Breast epithelium (tissue), 3 donors: ENCODE data around the gene KLF12.

Experiments
- POLR2A ChIP-seq: fragments of 450-650 bp; IDR thresholded peaks from one replicate; pipeline ENCODE4 v1.6.1; 2016; ENCODE audit warnings: antibody characterized with exemption, mild to moderate bottlenecking, moderate library complexity
- POLR2AphosphoS5 ChIP-seq, 3 donors: sonication (generic); formaldehyde crosslinking; IDR thresholded peaks; one replicate each; pipeline ENCODE4 v1.6.1; 2017; ENCODE audit warnings: antibody characterized with exemption in 3 of 3
- TF ChIP-seq, protein P1 (sequence below), 3 donors: fragments of 450-650 bp; IDR thresholded peaks; one replicate each; pipeline ENCODE4 v1.5.1; 2016 to 2017; ENCODE audit warnings: antibody characterized with exemption in 3 of 3, mild to moderate bottlenecking in 3 of 3, moderate library complexity in 3 of 3

DNA sequence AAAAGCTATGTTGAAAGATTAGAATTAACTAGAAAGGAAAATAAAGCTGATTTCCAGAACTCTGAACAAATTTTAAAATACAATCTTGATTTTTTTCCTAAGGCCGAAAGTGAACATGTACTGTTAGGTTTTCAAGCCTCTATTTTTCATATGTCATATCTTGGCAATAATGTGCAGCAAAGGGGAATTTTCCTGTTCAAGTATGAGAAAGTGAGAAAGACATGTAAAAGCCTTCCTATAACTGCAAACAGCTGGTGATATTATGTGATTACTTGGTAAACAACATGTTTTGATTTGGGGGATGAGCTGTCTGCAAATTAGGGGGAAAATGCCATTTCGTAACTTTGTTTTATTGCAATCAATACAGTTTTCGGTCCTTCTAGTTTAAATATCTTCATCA is 4.0 kb upstream of the KLF12 start:
- TF ChIP-seq POLR2A (no peak), POLR2AphosphoS5 (IDR thresholded peaks at IDR 0.05) (no peak)
- TF ChIP-seq, protein P1, sequence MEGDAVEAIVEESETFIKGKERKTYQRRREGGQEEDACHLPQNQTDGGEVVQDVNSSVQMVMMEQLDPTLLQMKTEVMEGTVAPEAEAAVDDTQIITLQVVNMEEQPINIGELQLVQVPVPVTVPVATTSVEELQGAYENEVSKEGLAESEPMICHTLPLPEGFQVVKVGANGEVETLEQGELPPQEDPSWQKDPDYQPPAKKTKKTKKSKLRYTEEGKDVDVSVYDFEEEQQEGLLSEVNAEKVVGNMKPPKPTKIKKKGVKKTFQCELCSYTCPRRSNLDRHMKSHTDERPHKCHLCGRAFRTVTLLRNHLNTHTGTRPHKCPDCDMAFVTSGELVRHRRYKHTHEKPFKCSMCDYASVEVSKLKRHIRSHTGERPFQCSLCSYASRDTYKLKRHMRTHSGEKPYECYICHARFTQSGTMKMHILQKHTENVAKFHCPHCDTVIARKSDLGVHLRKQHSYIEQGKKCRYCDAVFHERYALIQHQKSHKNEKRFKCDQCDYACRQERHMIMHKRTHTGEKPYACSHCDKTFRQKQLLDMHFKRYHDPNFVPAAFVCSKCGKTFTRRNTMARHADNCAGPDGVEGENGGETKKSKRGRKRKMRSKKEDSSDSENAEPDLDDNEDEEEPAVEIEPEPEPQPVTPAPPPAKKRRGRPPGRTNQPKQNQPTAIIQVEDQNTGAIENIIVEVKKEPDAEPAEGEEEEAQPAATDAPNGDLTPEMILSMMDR (IDR thresholded peaks at IDR 0.05): no peak
